ENCODE data around the gene EXOC6B. TPM values are rescaled to one million over a fixed set of nuclear protein-coding genes. Genes with fewer than 3 reads are reported as not detected.

Gene EXOC6B
- total RNA-seq, 1 experiment from 2014 or later: 34.3 TPM

- intact Hi-C loops (cut with micrococcal nuclease; ENCODE audit: unreplicated experiment): no loop called here
- no peaks in the 10 kb centered on the region for H3K9me3 ChIP-seq (ENCODE audit: insufficient read depth, low read depth)
- no peak overlapping the region for H3K27ac ChIP-seq
- H4K20me1 ChIP-seq (ENCODE audit: insufficient read depth): no peaks in the 10 kb centered on the region
- H2AFZ ChIP-seq: no peak overlapping the region
- ChIA-PET CTCF (no interaction called here), POLR2A (ENCODE audit: unreplicated experiment) (no interaction called here)
- H3K4me3 ChIP-seq: no peak overlapping the region
- no peak overlapping the region for H3K4me2 ChIP-seq
- no peak for TF ChIP-seq EZH2 (IDR thresholded peaks at IDR 0.05; ENCODE audit: low read depth)
- TF ChIP-seq, protein P1, sequence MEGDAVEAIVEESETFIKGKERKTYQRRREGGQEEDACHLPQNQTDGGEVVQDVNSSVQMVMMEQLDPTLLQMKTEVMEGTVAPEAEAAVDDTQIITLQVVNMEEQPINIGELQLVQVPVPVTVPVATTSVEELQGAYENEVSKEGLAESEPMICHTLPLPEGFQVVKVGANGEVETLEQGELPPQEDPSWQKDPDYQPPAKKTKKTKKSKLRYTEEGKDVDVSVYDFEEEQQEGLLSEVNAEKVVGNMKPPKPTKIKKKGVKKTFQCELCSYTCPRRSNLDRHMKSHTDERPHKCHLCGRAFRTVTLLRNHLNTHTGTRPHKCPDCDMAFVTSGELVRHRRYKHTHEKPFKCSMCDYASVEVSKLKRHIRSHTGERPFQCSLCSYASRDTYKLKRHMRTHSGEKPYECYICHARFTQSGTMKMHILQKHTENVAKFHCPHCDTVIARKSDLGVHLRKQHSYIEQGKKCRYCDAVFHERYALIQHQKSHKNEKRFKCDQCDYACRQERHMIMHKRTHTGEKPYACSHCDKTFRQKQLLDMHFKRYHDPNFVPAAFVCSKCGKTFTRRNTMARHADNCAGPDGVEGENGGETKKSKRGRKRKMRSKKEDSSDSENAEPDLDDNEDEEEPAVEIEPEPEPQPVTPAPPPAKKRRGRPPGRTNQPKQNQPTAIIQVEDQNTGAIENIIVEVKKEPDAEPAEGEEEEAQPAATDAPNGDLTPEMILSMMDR (conservative IDR thresholded peaks at IDR 0.05): no peak
- H3K27me3 ChIP-seq (ENCODE audit: insufficient read depth, low read depth): no peaks in the 10 kb centered on the region
- no peaks in the 10 kb centered on the region; the same call in 1 of the 2 replicates for H3K9me2 ChIP-seq (ENCODE audit: insufficient read depth)
- H3K4me1 ChIP-seq (replicated peaks; ENCODE audit: insufficient read depth): peaks cover 12% of the 10 kb centered on the region; the same call in 1 of the 2 replicates
- no peaks in the 10 kb centered on the region for H3F3A ChIP-seq (ENCODE audit: insufficient read depth, low read depth)
- DNase-seq: no peak
- no peaks in the 10 kb centered on the region for H3K79me2 ChIP-seq (ENCODE audit: low read depth)
- no TSS peak for BruUV-seq (replicated peaks)
- H3K36me3 ChIP-seq (ENCODE audit: low read depth): no peaks in the 10 kb centered on the region
Measured at GRCh38 chr2:72292433-72292832, 533.4 kb downstream of the EXOC6B start.

DNA sequence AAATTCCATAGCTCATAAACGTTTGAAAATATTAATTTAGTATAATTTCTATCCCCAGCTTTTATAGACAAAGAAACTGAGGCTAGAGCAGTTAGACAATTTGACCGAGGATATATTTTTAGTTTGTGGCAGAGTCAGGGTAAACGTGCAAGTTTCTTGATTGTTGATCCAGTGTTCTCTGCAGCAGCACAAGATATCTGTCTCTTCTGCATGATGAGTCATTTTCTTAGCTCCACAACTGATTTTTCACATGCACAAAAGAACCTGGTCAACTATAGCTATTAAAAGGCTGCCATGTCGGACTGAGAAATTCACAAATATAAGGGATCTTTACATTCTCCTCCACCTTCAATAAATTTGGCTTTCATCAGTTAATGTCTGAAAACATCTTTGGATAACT is 534.8 kb downstream of the EXOC6B start:
- Histone ChIP-seq H3K27me3 (ENCODE audit: insufficient read depth, low read depth) (no peaks in the 10 kb centered on the region), H3K4me1 (replicated peaks; ENCODE audit: insufficient read depth) (peaks cover 12% of the 10 kb centered on the region; the same call in 1 of the 2 replicates), H3K79me2 (ENCODE audit: low read depth) (no peaks in the 10 kb centered on the region), H3K9me2 (ENCODE audit: insufficient read depth) (no peaks in the 10 kb centered on the region; the same call in 1 of the 2 replicates), H3K27ac (no peak overlapping the region), H3K4me2 (no peak overlapping the region), H3F3A (ENCODE audit: insufficient read depth, low read depth) (no peaks in the 10 kb centered on the region), H4K20me1 (ENCODE audit: insufficient read depth) (no peaks in the 10 kb centered on the region), H2AFZ (no peak overlapping the region), H3K4me3 (no peak overlapping the region), H3K9me3 (ENCODE audit: insufficient read depth, low read depth) (no peaks in the 10 kb centered on the region), H3K36me3 (ENCODE audit: low read depth) (no peaks in the 10 kb centered on the region)
- BruUV-seq (replicated peaks): no TSS peak
- no peak for TF ChIP-seq EZH2 (IDR thresholded peaks at IDR 0.05; ENCODE audit: low read depth)
- TF ChIP-seq, protein P1 (conservative IDR thresholded peaks at IDR 0.05): no peak
- DNase-seq: no peak
- ChIA-PET CTCF (interaction anchor here (0.5 kb wide), 1 partner anchor 156 kb away, joined by 5 read pairs; no protein-coding TSS in a partner anchor), POLR2A (ENCODE audit: unreplicated experiment) (no interaction called here)
- intact Hi-C loops (cut with micrococcal nuclease; ENCODE audit: unreplicated experiment): no loop called here

DNA sequence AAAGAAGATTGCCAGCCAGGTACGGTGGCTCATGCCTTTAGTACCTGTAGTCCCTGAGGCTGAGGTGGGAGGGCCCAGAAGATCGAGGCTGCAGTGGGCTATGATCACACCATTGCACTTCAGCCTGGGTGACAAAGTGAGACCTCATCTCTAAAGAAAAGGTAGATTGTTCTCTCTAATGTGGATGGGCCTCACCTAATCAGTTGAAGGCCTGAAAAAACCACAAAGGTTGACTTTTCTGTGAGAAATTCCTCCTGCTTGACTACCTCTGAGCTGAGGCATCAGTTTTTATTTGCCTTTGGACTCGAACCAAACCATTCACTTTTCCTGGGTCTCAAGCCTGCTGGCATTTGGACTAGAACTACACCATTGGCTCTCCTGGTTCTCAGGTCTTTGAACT is 536.1 kb downstream of the EXOC6B start:
- intact Hi-C loops (cut with micrococcal nuclease; ENCODE audit: unreplicated experiment): no loop called here
- BruUV-seq (replicated peaks): no TSS peak

More for the DNA sequence above, 536.1 kb downstream of the EXOC6B start:
- Histone ChIP-seq H3K27ac (no peak overlapping the region), H3K4me3 (no peak overlapping the region), H3F3A (ENCODE audit: insufficient read depth, low read depth) (no peaks in the 10 kb centered on the region), H3K9me3 (ENCODE audit: insufficient read depth, low read depth) (no peaks in the 10 kb centered on the region), H2AFZ (no peak overlapping the region), H3K27me3 (ENCODE audit: insufficient read depth, low read depth) (no peaks in the 10 kb centered on the region), H3K79me2 (ENCODE audit: low read depth) (no peaks in the 10 kb centered on the region), H3K4me1 (replicated peaks; ENCODE audit: insufficient read depth) (peaks cover 12% of the 10 kb centered on the region; the same call in 1 of the 2 replicates), H4K20me1 (ENCODE audit: insufficient read depth) (no peaks in the 10 kb centered on the region), H3K36me3 (ENCODE audit: low read depth) (no peaks in the 10 kb centered on the region), H3K9me2 (ENCODE audit: insufficient read depth) (no peaks in the 10 kb centered on the region; the same call in 1 of the 2 replicates), H3K4me2 (no peak overlapping the region)
- TF ChIP-seq, protein P1 (conservative IDR thresholded peaks at IDR 0.05): no peak
- ChIA-PET POLR2A (ENCODE audit: unreplicated experiment) (no interaction called here), CTCF (no interaction called here)
- no peak for DNase-seq
